Trophoblast cell (in vitro differentiated cells and primary cell): ENCODE measurements around the gene FSTL4.

Source experiments
- DNase-seq, 2 donors: peaks; one replicate each; pipeline ENCODE4 v3.0.0-alpha.2; 2016
- H2AFZ ChIP-seq: 2 replicates; pipeline ENCODE4 v1.6.1; 2013; ENCODE audit warnings: low read length, moderate library complexity, mild to moderate bottlenecking; ENCODE audit not compliant: insufficient read depth, poor library complexity
- H2AK5ac ChIP-seq: 2 replicates; pipeline ENCODE4 v1.6.1; 2013; ENCODE audit warnings: mild to moderate bottlenecking, low read length
- H2BK120ac ChIP-seq: 2 replicates; pipeline ENCODE4 v1.6.1; 2013; ENCODE audit warnings: low read length, mild to moderate bottlenecking, moderate library complexity; ENCODE audit not compliant: insufficient read depth, poor library complexity
- H2BK12ac ChIP-seq: 2 replicates; pipeline ENCODE4 v1.6.1; 2013; ENCODE audit warnings: mild to moderate bottlenecking, low read length, moderate library complexity
- H2BK5ac ChIP-seq: 2 replicates; pipeline ENCODE4 v1.6.1; 2013; ENCODE audit warnings: low read length, low read depth, moderate library complexity, mild to moderate bottlenecking; ENCODE audit not compliant: poor library complexity
- H3K14ac ChIP-seq: 2 replicates; pipeline ENCODE4 v1.6.1; 2013; ENCODE audit warnings: mild to moderate bottlenecking, low read length
- H3K18ac ChIP-seq: 2 replicates; pipeline ENCODE4 v1.6.1; 2013; ENCODE audit warnings: mild to moderate bottlenecking, low read length
- H3K23ac ChIP-seq: 2 replicates; pipeline ENCODE4 v1.6.1; 2013; ENCODE audit warnings: low read length
- H3K27ac ChIP-seq: 2 replicates; pipeline ENCODE4 v1.5.1; 2013; ENCODE audit warnings: low read depth, mild to moderate bottlenecking, inconsistent platforms, low read length, moderate library complexity
- H3K27me3 ChIP-seq: 2 replicates; pipeline ENCODE4 v1.6.1; 2013; ENCODE audit warnings: inconsistent platforms, mild to moderate bottlenecking, low read length, moderate library complexity; ENCODE audit not compliant: insufficient read depth
- H3K36me3 ChIP-seq, 2 experiments: 1 replicate in 1 of 2; 2 replicates in 1 of 2; pipeline ENCODE4 v1.6.1; 2013; ENCODE audit warnings: low read length in 2 of 2, mild to moderate bottlenecking in 2 of 2, moderate library complexity in 1 of 2; ENCODE audit not compliant: insufficient read depth in 2 of 2, control insufficient read depth in 1 of 2
- H3K4ac ChIP-seq: 2 replicates; pipeline ENCODE4 v1.6.1; 2013; ENCODE audit warnings: low read depth, mild to moderate bottlenecking, low read length, moderate library complexity
- H3K4me1 ChIP-seq, 2 experiments: 1 replicate in 1 of 2; 2 replicates in 1 of 2; pipeline ENCODE4 v1.6.1; 2013; ENCODE audit warnings: low read length in 2 of 2, mild to moderate bottlenecking in 2 of 2, moderate library complexity in 1 of 2; ENCODE audit not compliant: insufficient read depth in 2 of 2, control insufficient read depth in 1 of 2
- H3K4me2 ChIP-seq: 2 replicates; pipeline ENCODE4 v1.6.1; 2013; ENCODE audit warnings: inconsistent platforms, mild to moderate bottlenecking, low read length, moderate library complexity
- H3K4me3 ChIP-seq: 2 replicates; pipeline ENCODE4 v1.5.1; 2013; ENCODE audit warnings: mild to moderate bottlenecking, low read depth, low read length, inconsistent platforms
- H3K79me1 ChIP-seq: one replicate; pipeline ENCODE4 v1.6.1; 2013; ENCODE audit warnings: low read length
- H3K79me2 ChIP-seq: 2 replicates; pipeline ENCODE4 v1.6.1; 2013; ENCODE audit warnings: low read length, mild to moderate bottlenecking; ENCODE audit not compliant: control insufficient read depth, insufficient read depth, poor library complexity
- H3K9ac ChIP-seq: 2 replicates; pipeline ENCODE4 v1.6.1; 2013; ENCODE audit warnings: mild to moderate bottlenecking, low read length
- H3K9me3 ChIP-seq: 2 replicates; pipeline ENCODE4 v1.6.1; 2013; ENCODE audit warnings: low read depth, mild to moderate bottlenecking, control low read depth, inconsistent platforms, low read length; ENCODE audit not compliant: insufficient read depth
- H4K12ac ChIP-seq: 2 replicates; pipeline ENCODE4 v1.6.1; 2013; ENCODE audit warnings: low read depth, mild to moderate bottlenecking, low read length, moderate library complexity
- H4K8ac ChIP-seq: 2 replicates; pipeline ENCODE4 v1.6.1; 2013; ENCODE audit warnings: low read depth, mild to moderate bottlenecking, low read length, moderate library complexity
- H4K91ac ChIP-seq: one replicate; pipeline ENCODE4 v1.6.1; 2013; ENCODE audit warnings: low read depth, mild to moderate bottlenecking, low read length, moderate library complexity
- WGBS: extraction: QIAGEN DNeasy Blood & Tissue Kit; methylation state at CpG from one replicate; pipeline ENCODE4 v1.1.7; 2013; ENCODE audit warnings: missing lambda C conversion rate; ENCODE audit not compliant: insufficient read length, insufficient coverage; ENCODE audit errors: extremely low coverage; 5-methylcytosine and 5-hydroxymethylcytosine counted together

The FSTL4 gene

GRCh38 chr5:133290669-133291240 lies 321.6 kb downstream of the FSTL4 start:
- Histone ChIP-seq H3K79me1 (no peaks in the 10 kb centered on the region), H2BK12ac (no peak overlapping the region), H3K36me3 (no peaks in the 10 kb centered on the region), H4K91ac (no peak overlapping the region), H3K27ac (no peak overlapping the region), H3K4me2 (no peak overlapping the region), H4K12ac (no peak overlapping the region), H3K9me3 (peaks cover 3% of the 10 kb centered on the region), H3K4me1 (no peaks in the 10 kb centered on the region), H3K14ac (no peak overlapping the region), H4K8ac (no peak overlapping the region), H2AK5ac (no peak overlapping the region), H3K23ac (no peak overlapping the region), H2BK5ac (no peak overlapping the region), H2BK120ac (no peak overlapping the region), H3K79me2 (no peaks in the 10 kb centered on the region), H3K18ac (no peak overlapping the region), H2AFZ (no peak overlapping the region), H3K9ac (no peak overlapping the region), H3K27me3 (no peaks in the 10 kb centered on the region), H3K4me3 (no peak overlapping the region), H3K4ac (no peak overlapping the region)
- DNase-seq: no peak
- WGBS: no CpG with 5 or more reads among the region's 17 CpGs

- Histone ChIP-seq H2AK5ac (no peak overlapping the region), H2BK120ac (no peak overlapping the region), H4K8ac (no peak overlapping the region), H3K18ac (no peak overlapping the region), H3K9ac (no peak overlapping the region), H3K79me2 (no peaks in the 10 kb centered on the region), H3K4me3 (no peak overlapping the region), H3K27me3 (no peaks in the 10 kb centered on the region), H3K4me1 (no peaks in the 10 kb centered on the region), H2BK12ac (no peak overlapping the region), H4K91ac (no peak overlapping the region), H3K27ac (no peak overlapping the region), H3K9me3 (peaks cover 3% of the 10 kb centered on the region), H4K12ac (no peak overlapping the region), H3K23ac (no peak overlapping the region), H3K36me3 (no peaks in the 10 kb centered on the region), H3K79me1 (no peaks in the 10 kb centered on the region), H2AFZ (no peak overlapping the region), H3K14ac (no peak overlapping the region), H3K4ac (no peak overlapping the region), H3K4me2 (no peak overlapping the region), H2BK5ac (no peak overlapping the region)
- no peak for DNase-seq
- no CpG with 5 or more reads among the region's 9 CpGs for WGBS
Observed at GRCh38 chr5:133289686-133290367, 322.5 kb downstream of the FSTL4 start.

DNA sequence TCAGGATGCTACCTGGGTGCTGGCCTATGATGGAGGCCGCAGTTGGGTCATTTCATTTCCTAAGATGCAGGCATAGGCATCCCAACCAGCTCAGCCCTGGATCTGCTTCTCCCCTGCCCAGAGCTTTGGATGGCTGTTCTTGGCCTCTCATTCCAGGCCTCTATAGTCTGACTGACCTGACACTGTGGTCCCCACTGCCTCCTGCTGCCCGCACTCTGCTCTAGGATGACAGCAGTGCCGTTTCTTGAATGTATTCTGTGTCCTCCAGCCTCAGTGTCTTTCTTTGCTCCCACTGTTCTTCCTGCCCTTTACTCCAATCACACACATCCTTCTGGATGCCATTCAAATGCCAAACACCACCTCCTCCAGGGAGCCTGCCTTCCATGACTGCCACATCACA lies 324.8 kb downstream of the FSTL4 start:
- Histone ChIP-seq H4K91ac (no peak overlapping the region), H3K18ac (no peak overlapping the region), H3K4me3 (no peak overlapping the region), H3K14ac (no peak overlapping the region), H4K12ac (no peak overlapping the region), H3K9ac (no peak overlapping the region), H2AFZ (no peak overlapping the region), H3K27me3 (no peaks in the 10 kb centered on the region), H3K9me3 (no peaks in the 10 kb centered on the region), H3K4me1 (peaks cover 0 to 2% of the 10 kb centered on the region in 2 experiments), H3K79me1 (no peaks in the 10 kb centered on the region), H2BK12ac (no peak overlapping the region), H3K36me3 (no peaks in the 10 kb centered on the region), H2AK5ac (no peak overlapping the region), H4K8ac (no peak overlapping the region), H2BK120ac (no peak overlapping the region), H3K4ac (no peak overlapping the region), H3K4me2 (no peak overlapping the region), H3K27ac (no peak overlapping the region), H3K23ac (no peak overlapping the region), H3K79me2 (no peaks in the 10 kb centered on the region), H2BK5ac (no peak overlapping the region)
- DNase-seq: peak; percentile 43 to 64
- no CpG with 5 or more reads among the region's 3 CpGs for WGBS

GRCh38 chr5:133286483-133286882 lies 325.9 kb downstream of the FSTL4 start:
- H3K4ac ChIP-seq: no peak overlapping the region
- H4K8ac ChIP-seq: no peak overlapping the region
- peaks cover 0 to 3% of the 10 kb centered on the region in 2 experiments for H3K4me1 ChIP-seq
- no peaks in the 10 kb centered on the region for H3K79me2 ChIP-seq
- no peak overlapping the region for H3K4me3 ChIP-seq
- H3K4me2 ChIP-seq: no peak overlapping the region
- no peak overlapping the region for H3K18ac ChIP-seq
- H2BK12ac ChIP-seq: no peak overlapping the region
- H3K27ac ChIP-seq: no peak overlapping the region
- no peak overlapping the region for H2AK5ac ChIP-seq
- H3K27me3 ChIP-seq: no peaks in the 10 kb centered on the region
- H2BK120ac ChIP-seq: no peak overlapping the region
- no peaks in the 10 kb centered on the region for H3K79me1 ChIP-seq
- no peak overlapping the region for H3K9ac ChIP-seq
- H4K12ac ChIP-seq: no peak overlapping the region
- no peak for DNase-seq
- H3K36me3 ChIP-seq: no peaks in the 10 kb centered on the region
- no peaks in the 10 kb centered on the region for H3K9me3 ChIP-seq
- no peak overlapping the region for H3K14ac ChIP-seq
- no peak overlapping the region for H2BK5ac ChIP-seq
- WGBS: no CpG with 5 or more reads among the region's 3 CpGs
- H4K91ac ChIP-seq: no peak overlapping the region
- H2AFZ ChIP-seq: no peak overlapping the region
- H3K23ac ChIP-seq: no peak overlapping the region
